ENCODE results near the gene BDNF.

The BDNF gene

GRCh38 chr11:27610946-27611345 lies 89.3 kb downstream of the BDNF start:
- in situ Hi-C loops (cut with HindIII; ENCODE audit: low sequenced_read_pairs), result no loop called here

GRCh38 chr11:27610280-27610679 lies 90.0 kb downstream of the BDNF start:
- in situ Hi-C loops (cut with HindIII; ENCODE audit: low sequenced_read_pairs), result no loop called here

- in situ Hi-C loops (cut with HindIII; ENCODE audit: low sequenced_read_pairs), result no loop called here
Measured at GRCh38 chr11:27608951-27609350, 91.3 kb downstream of the BDNF start.

GRCh38 chr11:27605422-27605821 lies 94.8 kb downstream of the BDNF start:
- in situ Hi-C loops (cut with HindIII; ENCODE audit: low sequenced_read_pairs), result no loop called here

All from endothelial cell of hepatic sinusoid (primary cell).